Loucy (cell line): ENCODE measurements around the gene PDLIM7.

Experiments used
- H2AFZ ChIP-seq: fragments of 200-600 bp; sonication (generic); 2 replicates; pipeline ENCODE4 v1.6.0; 2016; ENCODE audit warnings: antibody characterized with exemption, mild to moderate bottlenecking, low read length, moderate library complexity
- H3F3A ChIP-seq: fragments of 200-600 bp; 2 replicates; pipeline ENCODE4 v1.6.0; 2016; ENCODE audit warnings: antibody characterized with exemption, low read depth, mild to moderate bottlenecking
- H3K27me3 ChIP-seq: fragments of 200-600 bp; sonication (generic); 2 replicates; pipeline ENCODE4 v1.6.1; 2014; ENCODE audit warnings: low read length, mild to moderate bottlenecking; ENCODE audit not compliant: insufficient read depth, poor library complexity, severe bottlenecking
- H3K36me3 ChIP-seq: fragments of 200-600 bp; sonication (generic); 2 replicates; pipeline ENCODE4 v1.6.1; 2016; ENCODE audit warnings: low read length; ENCODE audit not compliant: insufficient read depth
- H3K4me1 ChIP-seq: fragments of 200-600 bp; sonication (generic); 2 replicates; pipeline ENCODE4 v1.5.1; 2014; ENCODE audit warnings: low read length, mild to moderate bottlenecking; ENCODE audit not compliant: insufficient read depth, poor library complexity, severe bottlenecking
- H3K4me2 ChIP-seq: fragments of 200-600 bp; sonication (generic); 2 replicates; pipeline ENCODE4 v1.6.0; 2014; ENCODE audit warnings: antibody characterized with exemption, low read length, low read depth, mild to moderate bottlenecking; ENCODE audit not compliant: poor library complexity, severe bottlenecking
- H3K4me3 ChIP-seq: fragments of 200-600 bp; sonication (generic); 2 replicates; pipeline ENCODE4 v1.5.1; 2014; ENCODE audit warnings: low read length, mild to moderate bottlenecking, mixed read lengths; ENCODE audit not compliant: poor library complexity, severe bottlenecking
- H3K79me2 ChIP-seq: fragments of 200-600 bp; sonication (generic); 2 replicates; pipeline ENCODE4 v1.6.1; 2014; ENCODE audit warnings: low read length; ENCODE audit not compliant: insufficient read depth
- H3K9ac ChIP-seq: fragments of 200-600 bp; sonication (generic); 2 replicates; pipeline ENCODE4 v1.6.0; 2014; ENCODE audit warnings: mild to moderate bottlenecking, low read depth, low read length, moderate library complexity; ENCODE audit not compliant: poor library complexity, severe bottlenecking
- H3K9me2 ChIP-seq: fragments of 200-600 bp; sonication (generic); replicated peaks from 2 replicates; pipeline ENCODE4 v1.6.1; 2016; ENCODE audit warnings: low read depth, low read length, mixed read lengths
- H3K9me3 ChIP-seq: fragments of 200-600 bp; sonication (generic); 2 replicates; pipeline ENCODE4 v1.6.1; 2014; ENCODE audit warnings: mild to moderate bottlenecking, antibody characterized with exemption, low read length, low read depth; ENCODE audit not compliant: insufficient read depth
- H4K20me1 ChIP-seq: fragments of 200-600 bp; sonication (generic); 2 replicates; pipeline ENCODE4 v1.6.0; 2014; ENCODE audit warnings: antibody characterized with exemption, low read length, mild to moderate bottlenecking; ENCODE audit not compliant: insufficient read depth, poor library complexity, severe bottlenecking
- EZH2phosphoT487 ChIP-seq: fragments of 200-600 bp; IDR thresholded peaks from 2 replicates; pipeline ENCODE4 v1.6.1; 2018; ENCODE audit warnings: antibody characterized with exemption, mild to moderate bottlenecking, moderate library complexity, borderline replicate concordance
- TF ChIP-seq, protein P1 (sequence below): fragments of 200-600 bp; sonication (generic); conservative IDR thresholded peaks from 2 replicates; pipeline ENCODE4 v1.5.1; 2014; ENCODE audit warnings: mild to moderate bottlenecking, antibody characterized with exemption, low read length

The PDLIM7 gene

DNA sequence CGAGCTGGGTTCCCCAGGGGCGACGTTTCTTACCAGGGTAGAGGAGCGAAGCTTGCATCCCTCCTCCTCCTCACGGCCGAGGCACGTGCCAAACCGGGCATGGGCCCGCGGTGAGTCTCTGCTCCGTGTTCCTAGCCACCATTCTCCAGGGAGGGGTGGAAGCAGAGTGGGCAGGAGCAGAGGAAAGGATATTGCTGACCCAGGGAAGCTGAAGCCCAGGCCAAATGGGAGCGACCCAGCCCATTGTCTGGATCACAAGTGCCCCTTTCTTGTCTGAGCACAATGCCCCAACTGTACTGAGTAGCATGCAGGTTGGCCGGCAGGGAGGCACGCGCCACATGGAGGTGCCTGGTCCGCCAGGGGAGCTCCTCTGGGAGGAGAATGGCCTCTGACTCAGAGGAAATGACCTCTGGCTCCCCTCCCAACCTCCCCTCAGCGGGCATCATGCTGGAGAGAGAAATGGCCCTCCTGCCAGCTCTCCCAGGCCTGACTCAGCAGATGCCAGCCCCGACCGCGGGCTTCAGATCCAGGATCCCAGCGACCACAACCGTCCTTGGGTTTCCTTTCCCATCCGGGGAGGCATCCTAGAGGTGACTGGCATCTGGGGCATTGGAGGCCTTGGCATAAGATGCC lies 49.7 kb downstream of the PDLIM7 start:
- Histone ChIP-seq H2AFZ (no peak overlapping the region), H3K36me3 (no peaks in the 10 kb centered on the region), H3K4me1 (no peaks in the 10 kb centered on the region), H3K27me3 (no peaks in the 10 kb centered on the region), H3K9me3 (no peaks in the 10 kb centered on the region), H3K9me2 (no peaks in the 10 kb centered on the region), H3F3A (no peaks in the 10 kb centered on the region), H3K9ac (no peak overlapping the region), H4K20me1 (no peaks in the 10 kb centered on the region), H3K4me2 (peak overlapping the region; percentile 37), H3K79me2 (no peaks in the 10 kb centered on the region), H3K4me3 (no peak overlapping the region)
- TF ChIP-seq EZH2phosphoT487: no peak
- TF ChIP-seq, protein P1, sequence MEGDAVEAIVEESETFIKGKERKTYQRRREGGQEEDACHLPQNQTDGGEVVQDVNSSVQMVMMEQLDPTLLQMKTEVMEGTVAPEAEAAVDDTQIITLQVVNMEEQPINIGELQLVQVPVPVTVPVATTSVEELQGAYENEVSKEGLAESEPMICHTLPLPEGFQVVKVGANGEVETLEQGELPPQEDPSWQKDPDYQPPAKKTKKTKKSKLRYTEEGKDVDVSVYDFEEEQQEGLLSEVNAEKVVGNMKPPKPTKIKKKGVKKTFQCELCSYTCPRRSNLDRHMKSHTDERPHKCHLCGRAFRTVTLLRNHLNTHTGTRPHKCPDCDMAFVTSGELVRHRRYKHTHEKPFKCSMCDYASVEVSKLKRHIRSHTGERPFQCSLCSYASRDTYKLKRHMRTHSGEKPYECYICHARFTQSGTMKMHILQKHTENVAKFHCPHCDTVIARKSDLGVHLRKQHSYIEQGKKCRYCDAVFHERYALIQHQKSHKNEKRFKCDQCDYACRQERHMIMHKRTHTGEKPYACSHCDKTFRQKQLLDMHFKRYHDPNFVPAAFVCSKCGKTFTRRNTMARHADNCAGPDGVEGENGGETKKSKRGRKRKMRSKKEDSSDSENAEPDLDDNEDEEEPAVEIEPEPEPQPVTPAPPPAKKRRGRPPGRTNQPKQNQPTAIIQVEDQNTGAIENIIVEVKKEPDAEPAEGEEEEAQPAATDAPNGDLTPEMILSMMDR: no peak

DNA sequence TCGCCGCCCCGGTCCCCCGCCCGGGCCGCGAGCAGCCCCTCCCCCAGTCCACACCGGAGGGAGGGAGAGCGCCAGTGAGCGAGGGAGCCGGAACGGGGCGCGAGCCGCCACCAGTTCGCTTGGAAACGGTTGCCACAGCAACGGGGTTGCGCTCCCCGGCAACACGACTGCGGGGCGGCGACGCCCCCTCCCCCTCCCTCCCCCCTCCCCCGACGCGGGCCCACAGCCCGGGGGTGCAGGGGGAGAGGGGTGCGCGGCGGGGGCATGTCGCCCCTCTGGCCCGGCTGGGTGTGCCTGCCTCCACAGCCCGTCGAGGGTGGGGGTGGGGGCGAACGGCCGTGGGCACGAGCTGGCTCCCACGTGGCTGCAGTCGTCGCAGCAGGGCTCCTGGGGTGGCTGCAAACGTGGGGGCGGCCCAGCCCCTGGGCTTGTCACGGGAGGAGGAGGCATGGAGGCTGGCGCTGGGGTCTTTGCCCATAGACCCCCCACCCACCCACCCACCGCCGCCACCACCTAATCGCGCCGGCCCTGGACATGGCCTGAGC lies 50.3 kb downstream of the PDLIM7 start:
- H2AFZ ChIP-seq: no peak overlapping the region
- H3F3A ChIP-seq: no peaks in the 10 kb centered on the region
- H3K4me3 ChIP-seq: peak overlapping the region; percentile 72
- H3K9me2 ChIP-seq: no peaks in the 10 kb centered on the region
- no peak overlapping the region for H3K9ac ChIP-seq
- H3K4me1 ChIP-seq: no peaks in the 10 kb centered on the region
- no peaks in the 10 kb centered on the region for H3K27me3 ChIP-seq
- H3K9me3 ChIP-seq: no peaks in the 10 kb centered on the region
- no peaks in the 10 kb centered on the region for H3K79me2 ChIP-seq
- H4K20me1 ChIP-seq: no peaks in the 10 kb centered on the region
- peak overlapping the region; percentile 80 for H3K4me2 ChIP-seq
- no peak for TF ChIP-seq EZH2phosphoT487
- TF ChIP-seq, protein P1: no peak
- H3K36me3 ChIP-seq: no peaks in the 10 kb centered on the region

DNA sequence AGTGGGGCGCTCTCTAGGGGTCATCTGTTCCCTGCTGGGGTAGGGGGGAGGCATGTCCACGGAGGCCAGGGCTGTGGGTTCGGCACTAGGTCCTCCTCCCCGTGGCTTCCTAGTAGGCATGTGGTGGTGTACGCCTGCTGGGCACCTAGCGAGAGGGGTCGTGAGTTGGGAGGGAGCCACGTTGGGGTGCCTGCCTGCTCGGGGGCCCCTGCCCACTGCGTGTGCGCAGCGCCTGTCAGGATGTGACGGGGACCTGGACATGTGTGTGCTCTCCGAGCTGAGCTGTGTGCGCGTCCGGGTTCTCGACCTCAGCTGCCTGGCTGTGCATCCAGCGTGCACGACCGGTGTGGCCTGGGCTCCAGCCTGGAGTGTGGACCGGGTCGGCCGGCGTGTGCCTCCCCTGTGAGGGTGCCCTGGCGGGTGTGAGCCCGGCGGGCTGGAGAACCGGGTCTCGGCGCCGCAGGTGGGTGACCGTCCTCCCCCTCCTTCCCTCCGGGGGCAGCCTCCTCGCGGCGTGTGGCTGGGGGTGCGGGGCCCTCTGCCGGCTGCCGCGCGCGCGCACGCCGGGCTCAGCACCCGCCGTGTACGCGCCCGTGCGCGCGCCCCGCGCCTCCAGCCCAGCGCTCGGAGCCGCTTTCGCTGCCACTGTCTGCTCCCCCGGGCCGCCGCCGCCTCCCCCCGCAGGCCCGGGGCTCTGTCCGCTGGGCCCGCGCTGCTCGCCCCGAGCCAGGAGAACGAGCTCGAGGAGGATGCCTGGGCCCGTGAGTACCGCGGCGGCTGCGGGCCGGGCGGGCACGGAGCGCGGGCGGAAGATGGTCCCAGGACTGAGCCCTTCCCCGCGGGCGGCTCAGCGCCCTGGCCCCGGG lies 51.0 kb downstream of the PDLIM7 start, which contains the start of gene PRR7:
Gene PRR7, plus strand, starts transcription at position 615 of the 866 bp plus-strand sequence. CDS start 8,254 bp downstream, outside the sequence.
- Histone ChIP-seq H3K27me3 (no peaks in the 10 kb centered on the region), H4K20me1 (no peaks in the 10 kb centered on the region), H3K4me3 (peak within 1 kb of the TSS; percentile 72), H3K36me3 (no peaks in the 10 kb centered on the region), H3K79me2 (no peaks in the 10 kb centered on the region), H3K9me2 (no peaks in the 10 kb centered on the region), H3K9me3 (no peaks in the 10 kb centered on the region), H3K4me1 (no peaks in the 10 kb centered on the region), H3F3A (no peaks in the 10 kb centered on the region), H2AFZ (no peak within 1 kb of the TSS), H3K9ac (peak within 1 kb of the TSS; percentile 67), H3K4me2 (peak within 1 kb of the TSS; percentile 80)
- TF ChIP-seq EZH2phosphoT487: no peak
- TF ChIP-seq, protein P1: no peak
